ENCODE measurements around the gene BAX. TPM values are rescaled to one million over a fixed set of nuclear protein-coding genes. Genes with fewer than 3 reads are reported as not detected.

Gene BAX
- total RNA-seq, 4 donors from 2014 or later, result 16.5 to 84.5 (median 39.5) TPM

GRCh38 chr19:48958006-48958405, 3.3 kb downstream of the BAX start:
- peaks cover 0 to 4% of the 10 kb centered on the region in 2 donors for H3K4me1 ChIP-seq
- no peak overlapping the region for H3K4me3 ChIP-seq
- no peak for DNase-seq
- no peaks in the 10 kb centered on the region for H3K27me3 ChIP-seq
- intact Hi-C loops (cut with DNase I; ENCODE audit: low total_unique reads), result loop anchor here (10.0 kb wide), 1 partner anchor 313 kb away; the partner anchor contains the start of gene CA11
- H3K36me3 ChIP-seq, result no peaks in the 10 kb centered on the region
- no peaks in the 10 kb centered on the region for H3K9me3 ChIP-seq
- TF ChIP-seq POLR2A (IDR thresholded peaks at IDR 0.05), result no peak
- no peak for TF ChIP-seq CTCF (IDR thresholded peaks at IDR 0.05)
- H3K27ac ChIP-seq, result no peak overlapping the region

- no peak overlapping the region for H3K27ac ChIP-seq
- no peaks in the 10 kb centered on the region for H3K9me3 ChIP-seq
- no peak for DNase-seq
- intact Hi-C loops (cut with DNase I; ENCODE audit: low total_unique reads), result loop anchor here (10.0 kb wide), 2 partner anchors 65 to 315 kb away; partner anchors contain the start of genes CA11 and TULP2
- H3K27me3 ChIP-seq, result no peaks in the 10 kb centered on the region
- TF ChIP-seq POLR2A (IDR thresholded peaks at IDR 0.05) (no peak), CTCF (IDR thresholded peaks at IDR 0.05) (no peak)
- peaks cover 0 to 16% of the 10 kb centered on the region in 2 donors for H3K4me1 ChIP-seq
- H3K36me3 ChIP-seq, result no peaks in the 10 kb centered on the region
- no peak overlapping the region for H3K4me3 ChIP-seq
Measured at GRCh38 chr19:48959341-48960239, 4.9 kb downstream of the BAX start.

- no peaks in the 10 kb centered on the region for H3K9me3 ChIP-seq
- H3K4me3 ChIP-seq, result no peak overlapping the region
- DNase-seq, result peak in 1 of 2 donors; percentile 33
- H3K36me3 ChIP-seq, result no peaks in the 10 kb centered on the region
- no peaks in the 10 kb centered on the region for H3K27me3 ChIP-seq
- TF ChIP-seq POLR2A (IDR thresholded peaks at IDR 0.05) (no peak), CTCF (IDR thresholded peaks at IDR 0.05) (no peak)
- H3K4me1 ChIP-seq, result peaks cover 0 to 12% of the 10 kb centered on the region in 2 donors
- peak overlapping the region in 1 of 2 donors; percentile 99 for H3K27ac ChIP-seq
- intact Hi-C loops (cut with DNase I; ENCODE audit: low total_unique reads), result loop anchor here (10.0 kb wide), 1 partner anchor 66 kb away; the partner anchor contains the start of gene TULP2
Measured at GRCh38 chr19:48961051-48961649, 6.5 kb downstream of the BAX start.

- TF ChIP-seq POLR2A (IDR thresholded peaks at IDR 0.05) (no peak), CTCF (IDR thresholded peaks at IDR 0.05) (no peak)
- no peaks in the 10 kb centered on the region for H3K9me3 ChIP-seq
- no peak overlapping the region for H3K4me3 ChIP-seq
- H3K27me3 ChIP-seq, result no peaks in the 10 kb centered on the region
- no peak for DNase-seq
- peak overlapping the region; percentile 97 to 99 for H3K27ac ChIP-seq
- intact Hi-C loops (cut with DNase I; ENCODE audit: low total_unique reads), result loop anchor here (10.0 kb wide), 1 partner anchor 67 kb away; the partner anchor contains the start of gene TULP2
- no peaks in the 10 kb centered on the region for H3K36me3 ChIP-seq
- peaks cover 0 to 16% of the 10 kb centered on the region in 2 donors for H3K4me1 ChIP-seq
Measured at GRCh38 chr19:48961673-48962028, 7.0 kb downstream of the BAX start.
